OCI-LY3 (cell line): Measurements from ENCODE around the gene AFF2.

ENCODE experiments used
- H2AFZ ChIP-seq: fragments of 200-600, 300-600 bp; shearing (Covaris generic); 2 replicates; pipeline ENCODE4 v1.6.0; 2014; ENCODE audit warnings: antibody characterized with exemption, low read depth, low read length
- H3K27ac ChIP-seq: fragments of 200-600, 300-600 bp; sonication (generic); 2 replicates; pipeline ENCODE4 v1.5.1; 2014; ENCODE audit warnings: mild to moderate bottlenecking, low read length, moderate library complexity, mixed read lengths
- H3K27me3 ChIP-seq: fragments of 200-600, 300-600 bp; sonication (generic); 2 replicates; pipeline ENCODE4 v1.6.1; 2014; ENCODE audit warnings: low read depth, low read length, mixed read lengths
- H3K36me3 ChIP-seq: fragments of 200-600, 300-600 bp; sonication (generic); replicated peaks from 2 replicates; pipeline ENCODE3; 2014; ENCODE audit warnings: low read depth, low read length, mixed read lengths
- H3K4me1 ChIP-seq: fragments of 300-600, 200-600 bp; sonication (generic); 2 replicates; pipeline ENCODE4 v1.6.1; 2014; ENCODE audit warnings: low read length, mixed read lengths
- H3K4me2 ChIP-seq: fragments of 200-600, 300-600 bp; sonication (generic); 2 replicates; pipeline ENCODE4 v1.6.1; 2014; ENCODE audit warnings: low read length, mixed read lengths
- H3K4me3 ChIP-seq: fragments of 300-600, 200-600 bp; sonication (generic); 2 replicates; pipeline ENCODE4 v1.5.1; 2014; ENCODE audit warnings: antibody characterized with exemption, mild to moderate bottlenecking, low read length, moderate library complexity
- H3K79me2 ChIP-seq: fragments of 300-600, 200-600 bp; shearing (Covaris generic); 2 replicates; pipeline ENCODE4 v1.6.1; 2014; ENCODE audit warnings: mild to moderate bottlenecking, low read length, mixed read lengths
- H3K9ac ChIP-seq: fragments of 300-600, 200-600 bp; shearing (Covaris generic); 2 replicates; pipeline ENCODE4 v1.6.0; 2014; ENCODE audit warnings: mild to moderate bottlenecking, low read length, moderate library complexity
- H3K9me3 ChIP-seq: fragments of 200-600, 300-600 bp; shearing (Covaris generic); 2 replicates; pipeline ENCODE4 v1.6.1; 2014; ENCODE audit warnings: low read length, mixed read lengths; ENCODE audit not compliant: insufficient read depth
- H4K20me1 ChIP-seq: fragments of 200-600, 300-600 bp; sonication (generic); 2 replicates; pipeline ENCODE4 v1.6.1; 2016; ENCODE audit warnings: low read length, mixed read lengths; ENCODE audit not compliant: insufficient read depth
- EZH2phosphoT487 ChIP-seq: fragments of 200-600 bp; shearing (Covaris generic); IDR thresholded peaks from 2 replicates; pipeline ENCODE4 v1.6.1; 2018; ENCODE audit warnings: antibody characterized with exemption, mixed run types, low read depth
- TF ChIP-seq, protein P1 (sequence below): fragments of 200-600, 300-600 bp; sonication (generic); IDR thresholded peaks from 2 replicates; pipeline ENCODE4 v1.5.1; 2014; ENCODE audit warnings: antibody characterized with exemption, low read length, low read depth

Gene AFF2

DNA sequence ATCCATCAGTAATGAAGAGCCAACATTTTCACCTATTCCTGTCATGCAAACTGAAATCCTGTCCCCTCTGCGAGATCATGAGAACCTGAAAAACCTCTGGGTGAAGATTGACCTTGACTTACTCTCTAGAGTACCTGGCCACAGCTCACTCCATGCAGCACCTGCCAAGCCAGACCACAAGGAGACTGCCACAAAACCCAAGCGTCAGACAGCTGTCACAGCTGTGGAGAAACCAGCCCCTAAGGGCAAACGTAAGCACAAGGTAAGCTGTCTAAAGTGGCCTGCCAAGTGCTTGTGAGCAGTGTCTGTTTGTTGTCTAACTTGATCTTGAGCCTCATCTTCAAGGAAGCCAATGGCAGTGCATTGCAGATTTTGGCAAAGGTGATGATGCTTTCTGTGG lies 455.9 kb downstream of the AFF2 start:
- H2AFZ ChIP-seq: no peak overlapping the region
- no peak for TF ChIP-seq EZH2phosphoT487
- TF ChIP-seq, protein P1, sequence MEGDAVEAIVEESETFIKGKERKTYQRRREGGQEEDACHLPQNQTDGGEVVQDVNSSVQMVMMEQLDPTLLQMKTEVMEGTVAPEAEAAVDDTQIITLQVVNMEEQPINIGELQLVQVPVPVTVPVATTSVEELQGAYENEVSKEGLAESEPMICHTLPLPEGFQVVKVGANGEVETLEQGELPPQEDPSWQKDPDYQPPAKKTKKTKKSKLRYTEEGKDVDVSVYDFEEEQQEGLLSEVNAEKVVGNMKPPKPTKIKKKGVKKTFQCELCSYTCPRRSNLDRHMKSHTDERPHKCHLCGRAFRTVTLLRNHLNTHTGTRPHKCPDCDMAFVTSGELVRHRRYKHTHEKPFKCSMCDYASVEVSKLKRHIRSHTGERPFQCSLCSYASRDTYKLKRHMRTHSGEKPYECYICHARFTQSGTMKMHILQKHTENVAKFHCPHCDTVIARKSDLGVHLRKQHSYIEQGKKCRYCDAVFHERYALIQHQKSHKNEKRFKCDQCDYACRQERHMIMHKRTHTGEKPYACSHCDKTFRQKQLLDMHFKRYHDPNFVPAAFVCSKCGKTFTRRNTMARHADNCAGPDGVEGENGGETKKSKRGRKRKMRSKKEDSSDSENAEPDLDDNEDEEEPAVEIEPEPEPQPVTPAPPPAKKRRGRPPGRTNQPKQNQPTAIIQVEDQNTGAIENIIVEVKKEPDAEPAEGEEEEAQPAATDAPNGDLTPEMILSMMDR: no peak
- H3K4me3 ChIP-seq: no peak overlapping the region
- no peaks in the 10 kb centered on the region for H4K20me1 ChIP-seq
- H3K4me2 ChIP-seq: no peak overlapping the region
- no peak overlapping the region for H3K27ac ChIP-seq
- H3K79me2 ChIP-seq: no peaks in the 10 kb centered on the region
- H3K4me1 ChIP-seq: no peaks in the 10 kb centered on the region
- H3K27me3 ChIP-seq: no peaks in the 10 kb centered on the region
- no peaks in the 10 kb centered on the region for H3K9me3 ChIP-seq
- H3K9ac ChIP-seq: no peak overlapping the region
- no peaks in the 10 kb centered on the region for H3K36me3 ChIP-seq

DNA sequence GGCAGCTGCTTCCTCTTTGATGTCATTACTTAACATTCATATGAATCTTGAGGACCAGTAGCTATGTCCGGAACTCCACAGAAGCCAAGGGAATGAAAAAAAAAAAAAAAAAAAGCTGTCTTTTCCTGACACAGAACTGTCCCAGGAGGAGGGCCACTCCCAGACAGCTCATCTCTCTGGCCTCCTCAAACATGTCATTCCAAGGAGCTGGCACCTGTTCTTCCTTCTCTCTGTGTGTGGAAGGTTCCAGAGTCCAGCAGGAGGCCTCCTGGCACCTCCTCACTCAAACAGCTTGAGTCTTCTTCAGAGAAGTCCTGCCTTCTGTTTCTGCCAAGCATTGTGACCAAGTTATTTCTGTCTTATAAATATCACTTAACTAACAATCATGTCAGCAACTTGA lies 458.5 kb downstream of the AFF2 start:
- H3K36me3 ChIP-seq: no peaks in the 10 kb centered on the region
- no peaks in the 10 kb centered on the region for H3K79me2 ChIP-seq
- H3K9ac ChIP-seq: no peak overlapping the region
- TF ChIP-seq EZH2phosphoT487: no peak
- TF ChIP-seq, protein P1: no peak
- H2AFZ ChIP-seq: no peak overlapping the region
- H3K27me3 ChIP-seq: no peaks in the 10 kb centered on the region
- H3K4me1 ChIP-seq: no peaks in the 10 kb centered on the region
- no peak overlapping the region for H3K4me3 ChIP-seq
- H4K20me1 ChIP-seq: no peaks in the 10 kb centered on the region
- no peak overlapping the region for H3K4me2 ChIP-seq
- H3K9me3 ChIP-seq: no peaks in the 10 kb centered on the region
- no peak overlapping the region for H3K27ac ChIP-seq

DNA sequence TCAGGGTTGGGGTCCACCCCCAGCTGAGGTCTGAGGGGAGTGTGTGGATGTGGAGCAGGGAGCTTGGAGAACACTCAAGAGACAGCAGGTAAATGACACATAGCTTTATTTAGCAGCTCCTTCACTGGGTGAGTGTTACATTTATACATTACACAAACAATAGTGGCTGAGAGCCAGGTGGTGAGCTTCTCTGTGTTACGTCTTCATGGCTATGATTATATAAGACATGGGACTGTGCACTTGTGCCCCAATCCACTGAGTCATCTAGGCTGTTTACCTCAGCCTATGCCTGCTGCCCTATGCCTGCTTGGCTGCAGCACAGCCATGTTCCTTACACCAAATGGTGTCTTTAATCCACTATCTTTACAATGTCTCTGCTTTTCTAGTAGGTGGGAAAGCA lies 459.6 kb downstream of the AFF2 start:
- H3K36me3 ChIP-seq: no peaks in the 10 kb centered on the region
- H4K20me1 ChIP-seq: no peaks in the 10 kb centered on the region
- no peaks in the 10 kb centered on the region for H3K79me2 ChIP-seq
- no peak overlapping the region for H3K27ac ChIP-seq
- no peak overlapping the region for H3K4me2 ChIP-seq
- no peak overlapping the region for H3K9ac ChIP-seq
- TF ChIP-seq, protein P1: no peak
- TF ChIP-seq EZH2phosphoT487: no peak
- H3K27me3 ChIP-seq: no peaks in the 10 kb centered on the region
- H3K4me1 ChIP-seq: no peaks in the 10 kb centered on the region
- no peak overlapping the region for H2AFZ ChIP-seq
- no peak overlapping the region for H3K4me3 ChIP-seq
- H3K9me3 ChIP-seq: no peaks in the 10 kb centered on the region

DNA sequence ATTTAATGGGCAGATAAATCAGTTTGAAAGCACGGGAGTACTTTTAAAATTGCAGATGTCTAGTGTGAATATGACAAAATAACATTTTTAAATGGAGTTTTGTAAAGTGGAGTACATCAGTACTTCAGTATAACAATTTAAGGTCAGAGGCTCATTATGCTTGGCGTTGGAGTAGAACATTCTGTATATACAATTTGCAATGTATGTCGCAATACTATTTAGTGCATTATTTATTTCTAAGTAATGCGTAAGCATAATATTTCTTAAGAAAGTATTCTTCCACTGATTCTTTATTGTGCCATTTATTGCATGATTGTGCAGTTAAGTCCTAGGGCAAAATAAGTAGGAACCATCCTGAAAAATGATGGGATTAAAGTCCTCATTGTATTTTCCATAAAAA lies 461.6 kb downstream of the AFF2 start:
- Histone ChIP-seq H3K27ac (no peak overlapping the region), H4K20me1 (no peaks in the 10 kb centered on the region), H3K4me1 (no peaks in the 10 kb centered on the region), H3K9ac (no peak overlapping the region), H3K79me2 (no peaks in the 10 kb centered on the region), H2AFZ (no peak overlapping the region), H3K27me3 (no peaks in the 10 kb centered on the region), H3K4me2 (no peak overlapping the region), H3K9me3 (no peaks in the 10 kb centered on the region), H3K4me3 (no peak overlapping the region), H3K36me3 (no peaks in the 10 kb centered on the region)
- TF ChIP-seq, protein P1: no peak
- TF ChIP-seq EZH2phosphoT487: no peak
